ENCODE measurements around the gene HSPA2.

Gene HSPA2

DNA sequence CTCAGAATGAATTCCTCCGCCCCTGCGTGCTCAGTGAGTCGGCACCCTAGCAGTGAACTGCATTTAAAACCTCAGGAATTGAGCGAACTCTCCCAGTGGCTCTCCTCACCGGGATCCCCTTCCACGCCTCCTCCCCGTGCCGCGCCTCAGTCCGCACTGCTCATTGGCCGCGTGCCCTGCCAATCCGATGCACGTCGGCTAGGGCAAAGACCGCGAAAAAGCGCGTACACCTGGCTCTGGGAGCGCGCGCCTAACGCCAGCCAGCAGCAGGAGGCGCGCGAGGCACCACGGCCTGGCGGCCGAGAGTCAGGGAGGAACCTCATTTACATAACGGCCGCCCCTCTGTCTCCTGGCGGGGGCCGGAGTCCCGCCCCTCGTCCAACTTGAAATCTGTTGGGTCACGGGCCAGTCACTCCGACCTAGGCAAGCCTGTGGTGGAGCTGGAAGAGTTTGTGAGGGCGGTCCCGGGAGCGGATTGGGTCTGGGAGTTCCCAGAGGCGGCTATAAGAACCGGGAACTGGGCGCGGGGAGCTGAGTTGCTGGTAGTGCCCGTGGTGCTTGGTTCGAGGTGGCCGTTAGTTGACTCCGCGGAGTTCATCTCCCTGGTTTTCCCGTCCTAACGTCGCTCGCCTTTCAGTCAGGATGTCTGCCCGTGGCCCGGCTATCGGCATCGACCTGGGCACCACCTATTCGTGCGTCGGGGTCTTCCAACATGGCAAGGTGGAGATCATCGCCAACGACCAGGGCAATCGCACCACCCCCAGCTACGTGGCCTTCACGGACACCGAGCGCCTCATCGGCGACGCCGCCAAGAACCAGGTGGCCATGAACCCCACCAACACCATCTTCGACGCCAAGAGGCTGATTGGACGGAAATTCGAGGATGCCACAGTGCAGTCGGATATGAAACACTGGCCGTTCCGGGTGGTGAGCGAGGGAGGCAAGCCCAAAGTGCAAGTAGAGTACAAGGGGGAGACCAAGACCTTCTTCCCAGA is at the start of gene HSPA2:
HSPA2 (plus strand) TSS at position 534 of the 995 bp plus-strand sequence; CDS start at position 643, 109 bp downstream.
- DNase-seq: peak; percentile 90

GRCh38 chr14:64491637-64492036 is 48.9 kb upstream of the HSPA2 start:
- DNase-seq: no peak

DNA sequence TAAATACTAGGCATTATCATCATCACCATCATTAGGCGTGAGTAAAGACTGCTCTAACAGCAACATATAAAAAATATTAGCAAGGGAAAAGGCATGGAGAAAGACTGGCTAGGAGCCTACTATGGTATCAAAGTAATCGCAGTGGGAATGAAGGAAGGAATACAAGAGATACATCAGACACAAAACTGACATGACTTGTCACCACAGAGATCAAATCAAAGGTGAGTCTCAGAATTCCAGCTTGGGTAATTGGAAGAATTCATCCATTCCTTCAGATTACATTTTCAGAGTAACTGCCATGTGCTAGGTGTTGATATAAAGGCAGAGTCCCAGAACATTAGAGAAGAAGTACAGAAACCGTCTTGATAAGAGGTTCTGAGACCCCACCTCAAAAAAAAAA is 47.1 kb upstream of the HSPA2 start:
- DNase-seq: no peak

GRCh38 chr14:64495252-64495651 is 45.3 kb upstream of the HSPA2 start:
- DNase-seq: no peak

DNA sequence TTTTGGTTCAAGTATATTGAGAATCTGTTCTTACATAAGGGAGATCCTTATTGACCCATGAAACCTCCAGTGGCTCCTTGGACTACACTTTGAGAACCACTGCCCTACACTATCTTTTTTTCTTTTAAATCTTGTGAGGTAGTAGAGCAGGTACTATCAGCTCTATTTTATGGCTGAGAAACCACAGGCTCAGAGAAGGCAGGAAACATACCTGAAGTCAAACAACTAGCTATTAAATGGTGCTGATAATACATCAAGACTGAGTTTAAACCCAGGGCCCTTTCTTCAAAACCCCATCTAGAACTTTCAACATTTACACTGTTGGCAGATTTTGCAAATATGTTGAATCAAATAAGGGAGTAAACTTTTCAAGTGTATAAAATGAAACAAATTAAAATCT is 43.8 kb upstream of the HSPA2 start:
- no peak for DNase-seq

GRCh38 chr14:64500088-64500487 is 40.5 kb upstream of the HSPA2 start:
- DNase-seq: no peak

DNA sequence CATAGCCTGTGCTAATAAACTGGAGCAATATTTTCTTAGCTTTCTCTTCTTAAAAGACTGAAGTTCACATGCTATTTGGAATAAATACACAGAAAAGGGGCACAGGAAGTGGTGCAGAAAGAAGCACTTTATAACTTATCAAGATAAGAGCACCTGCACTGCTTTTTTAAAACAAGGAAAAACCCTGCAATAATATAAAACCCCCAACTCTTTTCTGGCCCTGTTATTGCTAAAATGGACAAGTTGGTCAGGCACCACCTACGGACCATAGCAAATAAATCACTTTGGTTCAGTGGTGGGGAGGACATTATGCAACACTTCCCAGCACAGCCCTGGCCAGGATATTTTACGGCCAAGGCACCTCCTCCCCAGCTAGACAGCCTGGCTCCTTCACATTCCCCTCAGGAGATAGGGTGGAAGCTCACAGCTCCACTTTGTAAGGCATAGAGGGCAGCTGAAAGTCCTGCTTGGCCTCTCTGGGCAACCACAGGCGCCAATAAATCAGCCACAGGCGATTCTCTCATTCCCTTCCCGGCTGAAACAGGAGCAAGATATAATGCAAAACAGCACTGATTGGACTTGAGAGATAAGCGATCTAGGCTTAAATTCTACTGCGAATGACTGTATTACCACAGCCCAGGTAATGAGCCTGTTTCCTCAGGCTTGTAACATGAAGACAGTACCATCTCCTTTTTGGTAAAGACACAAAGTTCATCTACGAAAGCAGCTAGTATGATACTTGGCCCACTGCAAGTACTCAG is 39.0 kb upstream of the HSPA2 start:
- no peak for DNase-seq

GRCh38 chr14:64502456-64502855 is 38.1 kb upstream of the HSPA2 start:
- no peak for DNase-seq

DNA sequence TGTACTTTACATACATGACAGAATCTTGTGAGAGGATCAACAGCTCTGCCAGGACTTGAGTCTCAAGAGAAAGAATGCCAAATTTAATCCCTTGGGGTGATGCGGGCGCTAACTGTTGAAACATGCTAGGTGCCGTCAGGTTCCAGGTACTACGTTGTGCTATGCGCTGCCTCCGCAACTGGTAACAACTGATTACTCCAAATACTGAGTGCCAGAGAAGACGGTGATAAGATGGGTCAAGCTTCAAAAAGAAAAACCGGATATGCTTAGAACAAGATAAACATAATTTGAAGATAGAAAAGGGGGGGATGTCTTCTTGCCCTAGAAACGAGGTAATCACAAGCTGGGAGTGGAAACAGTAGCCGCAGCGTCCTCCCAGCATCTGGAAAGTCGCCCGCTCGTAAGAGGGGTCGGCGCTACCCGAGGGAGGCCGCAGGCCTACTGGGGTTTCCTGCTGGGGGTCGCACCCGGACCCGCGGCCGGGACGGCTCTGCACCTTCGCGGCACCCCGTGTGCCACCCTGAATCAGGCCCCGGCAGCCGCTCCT is 37.6 kb upstream of the HSPA2 start:
- DNase-seq: no peak

GRCh38 chr14:64503434-64504309 is 36.9 kb upstream of the HSPA2 start, which contains the start of gene ZBTB25:
TSS of gene ZBTB25 (minus strand) at chr14:64503838. CDS start at chr14:64490533, 13,305 bp downstream.
- peak; percentile 82 for DNase-seq

DNA sequence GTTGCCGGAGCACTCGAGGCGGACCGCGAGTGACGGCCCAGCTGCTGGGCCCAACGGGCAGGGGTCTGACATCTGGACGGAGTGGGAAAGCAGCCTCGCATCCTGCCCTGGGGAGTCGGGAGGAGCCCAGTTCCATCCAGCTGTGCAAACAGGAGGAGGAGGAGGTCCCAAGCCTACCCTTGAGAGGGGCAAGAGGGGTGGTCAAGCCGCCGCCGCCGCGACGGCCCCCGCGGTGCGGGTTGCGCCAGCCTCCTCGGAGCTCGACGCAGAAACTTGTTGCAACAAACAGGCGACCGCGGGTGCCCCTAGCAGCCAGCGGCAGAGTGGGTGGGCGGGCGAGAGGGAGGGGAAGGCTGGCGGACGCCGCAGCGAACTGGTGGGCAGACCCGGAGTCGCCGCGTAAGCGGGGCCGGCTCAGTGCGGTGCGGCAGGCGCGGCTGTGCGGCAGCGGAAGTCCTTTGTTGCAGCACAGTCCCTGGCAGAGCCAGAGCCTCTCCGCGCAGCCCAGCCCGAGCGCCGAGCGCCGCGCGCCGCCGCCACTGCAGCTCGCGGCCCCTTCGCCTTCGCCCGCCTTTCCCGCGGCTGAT is 36.1 kb upstream of the HSPA2 start, which contains the start of gene ZBTB1:
ZBTB1 (plus strand) TSS at position 461 of the 587 bp plus-strand sequence. CDS start 16,735 bp downstream, outside the sequence.
- DNase-seq: peak; percentile 59

GRCh38 chr14:64504897-64505794 is 35.4 kb upstream of the HSPA2 start:
- peak; percentile 3 for DNase-seq

DNA sequence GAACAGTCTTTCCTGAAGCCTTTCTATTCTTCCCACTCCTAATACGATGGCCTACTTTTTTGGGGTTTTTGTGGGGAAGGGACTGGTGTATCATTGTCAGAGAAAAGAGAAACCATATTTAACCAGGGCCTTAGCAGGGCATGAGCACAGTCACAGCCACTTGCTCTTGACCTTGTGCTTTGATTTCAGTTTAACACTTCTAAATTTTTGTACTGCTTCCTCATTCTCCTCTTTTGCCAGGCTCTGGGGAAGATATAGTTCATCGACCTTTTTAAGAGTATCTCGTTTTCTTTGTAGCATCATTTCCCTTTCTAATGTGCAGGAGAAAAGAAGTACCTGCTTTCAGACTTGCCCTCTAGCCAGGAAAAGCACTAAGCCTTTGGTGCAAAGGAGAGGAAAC is 33.8 kb upstream of the HSPA2 start:
- DNase-seq: no peak

DNA sequence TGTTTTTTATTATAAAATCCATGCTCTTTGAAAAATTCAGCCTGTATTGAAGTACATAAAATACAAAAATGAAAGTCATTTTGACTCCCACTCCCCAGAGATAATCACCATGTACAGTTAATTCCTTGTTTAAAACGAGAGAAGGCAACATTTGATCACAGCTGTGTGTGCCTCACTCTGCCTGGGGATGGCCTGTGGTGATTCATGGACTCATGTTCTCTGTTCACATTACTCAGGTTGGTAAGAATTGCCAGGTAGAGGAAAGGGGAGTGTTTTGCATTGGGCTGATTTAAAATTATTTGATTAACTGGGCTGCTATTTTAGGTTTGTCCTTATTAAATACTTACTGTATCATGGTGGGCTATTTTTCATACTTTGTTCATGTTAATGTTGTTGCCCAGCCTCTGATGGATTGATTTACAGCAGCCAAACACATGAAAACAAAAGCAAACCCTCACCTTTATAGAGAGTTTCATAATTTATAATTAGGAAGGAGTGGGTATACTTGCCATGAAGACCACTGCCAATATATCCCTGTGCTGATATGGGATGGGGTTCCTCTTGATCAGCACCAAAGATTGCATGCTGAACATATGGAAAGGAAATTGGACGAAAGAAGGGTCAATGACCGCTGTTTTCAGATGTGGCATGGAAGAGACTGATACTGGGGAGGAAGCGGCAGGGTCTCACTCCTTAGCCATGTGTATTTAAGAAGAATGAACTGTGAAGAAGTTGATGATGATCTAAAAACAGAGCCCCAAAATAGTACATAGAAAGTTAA is 33.0 kb upstream of the HSPA2 start:
- no peak for DNase-seq

DNA sequence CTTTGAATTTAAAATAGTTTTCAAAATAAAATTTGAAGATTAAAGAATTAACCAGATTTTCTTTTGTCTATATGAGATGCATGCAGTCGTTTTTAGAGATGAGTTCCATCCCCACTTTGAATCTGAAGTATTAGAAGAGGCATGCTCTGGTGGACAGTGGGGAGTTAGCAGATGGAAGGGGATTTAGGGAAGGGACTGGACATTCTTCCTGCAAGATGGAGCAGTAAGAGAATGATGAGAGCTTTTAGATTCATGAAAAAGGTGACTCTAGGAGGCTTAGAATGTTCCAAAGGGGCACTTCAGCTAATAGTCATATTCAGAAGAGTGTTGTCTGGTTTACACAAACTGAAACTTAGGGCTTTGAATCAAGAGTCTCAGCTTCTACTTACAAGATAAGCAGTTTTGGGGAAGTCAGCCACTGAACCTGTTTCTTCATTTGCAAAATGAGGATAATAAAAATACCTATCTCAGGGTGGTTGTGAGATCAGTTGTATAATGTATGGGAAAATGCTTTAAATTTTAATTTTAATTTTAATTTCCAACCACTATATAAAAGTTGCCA is 32.2 kb upstream of the HSPA2 start:
- no peak for DNase-seq

DNA sequence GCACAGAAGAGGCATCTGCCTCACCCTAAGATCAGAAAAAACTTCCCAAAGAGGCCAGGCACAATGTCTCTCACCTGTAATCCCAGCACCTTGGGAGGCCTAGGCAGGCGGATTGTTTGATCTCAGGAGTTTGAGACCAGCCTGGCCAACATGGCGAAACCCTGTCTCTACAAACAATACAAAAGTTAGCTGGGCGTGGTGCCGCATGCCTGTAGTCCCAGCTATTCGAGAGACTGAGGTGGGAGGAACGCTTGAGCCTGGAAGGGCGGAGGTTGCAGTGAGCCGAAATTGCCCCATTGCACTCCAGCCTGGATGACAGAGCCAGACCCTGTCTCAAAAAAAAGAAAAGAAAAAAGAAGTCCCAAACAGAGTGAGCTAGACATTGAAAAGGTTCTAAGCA is 31.5 kb upstream of the HSPA2 start:
- no peak for DNase-seq

DNA sequence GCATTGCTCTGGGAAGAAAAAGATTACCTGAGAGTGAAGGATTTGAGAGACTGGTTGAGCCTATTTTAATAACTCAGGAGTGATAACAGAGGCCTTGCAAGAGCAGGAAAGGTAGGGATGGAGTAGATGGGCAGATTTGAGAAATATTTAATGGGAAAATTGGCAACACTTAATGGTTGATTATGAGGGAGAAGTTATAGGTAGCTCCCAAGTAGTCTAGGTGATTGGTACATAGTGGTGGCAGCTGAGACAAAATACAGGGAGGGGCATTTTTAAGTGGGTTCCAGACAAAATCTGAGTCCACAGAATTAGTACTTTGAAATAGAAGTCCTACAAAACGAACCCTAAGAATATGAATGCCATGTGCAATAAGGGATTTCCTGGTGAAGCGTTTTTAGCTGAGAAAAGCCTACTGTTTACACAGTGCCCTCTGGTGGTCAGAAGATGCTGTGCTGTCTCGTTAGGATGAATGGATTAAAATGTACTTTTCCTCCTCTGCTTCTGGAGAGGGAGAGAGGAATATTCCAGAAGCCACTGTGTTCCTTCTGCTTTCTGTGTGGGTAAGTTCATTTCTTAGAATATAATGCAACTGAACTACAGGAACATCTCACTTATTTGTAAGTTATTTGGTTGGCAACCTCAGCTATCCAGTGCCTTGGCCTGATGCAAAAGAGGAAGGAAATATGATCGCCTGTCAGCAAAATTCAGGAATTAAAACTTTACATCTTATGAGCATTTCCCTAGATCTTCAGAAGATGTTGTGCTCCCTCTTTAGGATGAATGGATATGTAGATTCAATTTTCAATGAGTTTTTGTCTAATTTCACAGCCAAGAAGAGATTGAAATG is 29.5 kb upstream of the HSPA2 start:
- peak; percentile 26 for DNase-seq

- DNase-seq: no peak
These were observed 27.3 kb upstream of the HSPA2 start for GRCh38 chr14:64513271-64513670.

GRCh38 chr14:64515053-64515452 is 25.5 kb upstream of the HSPA2 start:
- no peak for DNase-seq

All from SHP77 treated with DMSO at 0.1 percent for 48 hours (cell line).